ENCODE measurements around the gene SFRP4.

The SFRP4 gene

GRCh38 chr7:37925620-37926019 lies 9.0 kb upstream of the SFRP4 start:
- 0 out of 2 replicates have a peak, but pooled peaks cover 7% of the 10 kb centered on the region for H3F3A ChIP-seq (ENCODE audit: insufficient read depth, low read length)
- peaks cover 6% of the 10 kb centered on the region; the same call in 1 of the 2 replicates for H3K4me1 ChIP-seq (ENCODE audit: low read length)
- no peak for TF ChIP-seq EZH2 (optimal IDR thresholded peaks at IDR 0.05; ENCODE audit: low read depth, low read length)
- no peak for TF ChIP-seq CTCF (IDR thresholded peaks at IDR 0.05; ENCODE audit: low read length)
- TF ChIP-seq EZH2phosphoT487 (IDR thresholded peaks at IDR 0.05; ENCODE audit: low read length) = no peak
- no peak overlapping the region for H2AFZ ChIP-seq (ENCODE audit: low read length)
- no peak overlapping the region for H3K4me3 ChIP-seq (ENCODE audit: low read length)
- no peaks in the 10 kb centered on the region for H3K9me3 ChIP-seq (replicated peaks; ENCODE audit: insufficient read depth, low read length)
- H3K9ac ChIP-seq (ENCODE audit: low read length) = no peak overlapping the region
- H4K20me1 ChIP-seq (ENCODE audit: insufficient read depth, low read length) = no peaks in the 10 kb centered on the region
- no peak overlapping the region for H3K4me2 ChIP-seq (ENCODE audit: low read depth, low read length)
- no peaks in the 10 kb centered on the region for H3K9me2 ChIP-seq (replicated peaks; ENCODE audit: insufficient read depth, low read length)
- no peak for DNase-seq
- 0 out of 2 replicates have a peak, but pooled peaks cover 5% of the 10 kb centered on the region for H3K36me3 ChIP-seq (replicated peaks; ENCODE audit: insufficient read depth, low read length)
- H3K79me2 ChIP-seq (ENCODE audit: low read length) = peaks cover 88% of the 10 kb centered on the region
- no peaks in the 10 kb centered on the region for H3K27me3 ChIP-seq (replicated peaks; ENCODE audit: insufficient read depth, low read length)
- no peak overlapping the region for H3K27ac ChIP-seq (ENCODE audit: low read length)

GRCh38 chr7:37924491-37925041 lies 7.9 kb upstream of the SFRP4 start:
- no peak for DNase-seq

GRCh38 chr7:37923996-37924395 lies 7.4 kb upstream of the SFRP4 start:
- H3K9me2 ChIP-seq (replicated peaks; ENCODE audit: insufficient read depth, low read length) = no peaks in the 10 kb centered on the region
- H3K79me2 ChIP-seq (ENCODE audit: low read length) = peaks cover 74% of the 10 kb centered on the region
- H3K27ac ChIP-seq (ENCODE audit: low read length) = no peak overlapping the region
- no peak overlapping the region for H2AFZ ChIP-seq (ENCODE audit: low read length)
- H3K4me1 ChIP-seq (ENCODE audit: low read length) = peaks cover 10% of the 10 kb centered on the region
- peaks cover 15% of the 10 kb centered on the region; the same call in 1 of the 2 replicates for H3F3A ChIP-seq (ENCODE audit: insufficient read depth, low read length)
- TF ChIP-seq CTCF (IDR thresholded peaks at IDR 0.05; ENCODE audit: low read length) (no peak), EZH2phosphoT487 (IDR thresholded peaks at IDR 0.05; ENCODE audit: low read length) (no peak), EZH2 (optimal IDR thresholded peaks at IDR 0.05; ENCODE audit: low read depth, low read length) (no peak)
- no peak overlapping the region for H3K4me3 ChIP-seq (ENCODE audit: low read length)
- no peak overlapping the region for H3K9ac ChIP-seq (ENCODE audit: low read length)
- H3K4me2 ChIP-seq (ENCODE audit: low read depth, low read length) = no peak overlapping the region
- H4K20me1 ChIP-seq (ENCODE audit: insufficient read depth, low read length) = no peaks in the 10 kb centered on the region
- H3K27me3 ChIP-seq (replicated peaks; ENCODE audit: insufficient read depth, low read length) = no peaks in the 10 kb centered on the region
- H3K9me3 ChIP-seq (replicated peaks; ENCODE audit: insufficient read depth, low read length) = no peaks in the 10 kb centered on the region
- H3K36me3 ChIP-seq (replicated peaks; ENCODE audit: insufficient read depth, low read length) = 0 out of 2 replicates have a peak, but pooled peaks cover 5% of the 10 kb centered on the region
- no peak for DNase-seq

More at GRCh38 chr7:37924491-37925041, 7.9 kb upstream of the SFRP4 start:
- Histone ChIP-seq H3K4me1 (ENCODE audit: low read length) (peaks cover 10% of the 10 kb centered on the region), H4K20me1 (ENCODE audit: insufficient read depth, low read length) (no peaks in the 10 kb centered on the region), H3K9ac (ENCODE audit: low read length) (no peak overlapping the region), H3K4me3 (ENCODE audit: low read length) (no peak overlapping the region), H3K36me3 (replicated peaks; ENCODE audit: insufficient read depth, low read length) (0 out of 2 replicates have a peak, but pooled peaks cover 5% of the 10 kb centered on the region), H3K9me3 (replicated peaks; ENCODE audit: insufficient read depth, low read length) (no peaks in the 10 kb centered on the region), H3K4me2 (ENCODE audit: low read depth, low read length) (no peak overlapping the region), H3K9me2 (replicated peaks; ENCODE audit: insufficient read depth, low read length) (no peaks in the 10 kb centered on the region), H2AFZ (ENCODE audit: low read length) (no peak overlapping the region), H3K27me3 (replicated peaks; ENCODE audit: insufficient read depth, low read length) (no peaks in the 10 kb centered on the region), H3F3A (ENCODE audit: insufficient read depth, low read length) (peaks cover 15% of the 10 kb centered on the region; the same call in 1 of the 2 replicates), H3K79me2 (ENCODE audit: low read length) (peaks cover 78% of the 10 kb centered on the region), H3K27ac (ENCODE audit: low read length) (no peak overlapping the region)
- TF ChIP-seq CTCF (IDR thresholded peaks at IDR 0.05; ENCODE audit: low read length) = no peak
- TF ChIP-seq EZH2 (optimal IDR thresholded peaks at IDR 0.05; ENCODE audit: low read depth, low read length) = no peak
- no peak for TF ChIP-seq EZH2phosphoT487 (IDR thresholded peaks at IDR 0.05; ENCODE audit: low read length)
